K562 (cell line): ENCODE data around the gene PEX13. TPM values are rescaled to one million over a fixed set of nuclear protein-coding genes. Genes with fewer than 3 reads are reported as not detected.

ENCODE experiments used
- ATAC-seq: fragments of 200-7000 bp; cut with Tn5 transposase; 3 replicates; pipeline ENCODE4 v1.9.1; 2020; ENCODE audit warnings: moderate library complexity
- BruUV-seq: library from RNA; stranded (reverse); fragments of 400-500 nt; replicated peaks from 2 replicates; lab custom pipeline; 2021; lab: Mats Ljungman, UMichigan
- CTCF ChIA-PET: fragments of 300-600 bp; formaldehyde crosslinking; extraction: SDS; loops from one replicate; lab custom pipeline; 2021; ENCODE audit warnings: low intra/inter-chr PET ratio; lab: Yijun Ruan, JAX
- POLR2A ChIA-PET: fragments of 300-600, 350-650 bp; sonication (Branson Sonifier 250); formaldehyde crosslinking; extraction: SDS; loops from one replicate; lab custom pipeline; 2021; ENCODE audit warnings: antibody characterized with exemption, inconsistent platforms; lab: Yijun Ruan, JAX
- DNase-seq, 4 experiments: peaks; one replicate each; pipeline versions ENCODE4 v3.0.0 to v3.0.0-alpha.2; 2011 to 2018; ENCODE audit warnings: low spot score in 3 of 4, mixed read lengths in 3 of 4; ENCODE audit errors: extremely low read depth in 1 of 4
- FAIRE-seq: peaks from 2 replicates; lab custom pipeline; 2011; peaks lifted over from hg19 to GRCh38; lab: Jason Lieb, UNC
- H2AFZ ChIP-seq: 2 replicates; pipeline ENCODE4 v1.6.0; 2011; ENCODE audit warnings: low read depth, low read length, control low read depth, inconsistent platforms
- H3K27ac ChIP-seq: fragments of 200-600 bp; 3 replicates; pipeline ENCODE4 v1.8.0; 2011; ENCODE audit warnings: low read depth, mild to moderate bottlenecking, control low read depth, inconsistent platforms, low read length, moderate library complexity, mixed read lengths; ENCODE audit errors: extremely low read depth
- H3K27me3 ChIP-seq, 2 experiments: fragments of 300-600 bp in 1 of 2; 2 replicates in 1 of 2; 3 replicates in 1 of 2; pipeline versions ENCODE4 v1.6.0 to v1.8.0; 2011; ENCODE audit warnings: inconsistent platforms in 2 of 2, low read length in 2 of 2, mild to moderate bottlenecking in 1 of 2, mixed read lengths in 1 of 2, moderate library complexity in 1 of 2; ENCODE audit not compliant: control insufficient read depth in 2 of 2, insufficient read depth in 2 of 2
- H3K36me3 ChIP-seq: fragments of 300-600 bp; 3 replicates; pipeline ENCODE4 v1.8.0; 2011; ENCODE audit warnings: mild to moderate bottlenecking, low read length, inconsistent platforms; ENCODE audit not compliant: control insufficient read depth, insufficient read depth
- H3K4me1 ChIP-seq, 2 experiments: fragments of 200-600 bp in 1 of 2; replicated peaks in 1 of 2; 2 replicates in 1 of 2; 3 replicates in 1 of 2; pipeline versions ENCODE4 v1.5.1 to v1.8.0; 2011; ENCODE audit warnings: inconsistent platforms in 2 of 2, low read length in 2 of 2, mild to moderate bottlenecking in 1 of 2, mixed read lengths in 1 of 2, moderate library complexity in 1 of 2; ENCODE audit not compliant: control insufficient read depth in 2 of 2, insufficient read depth in 2 of 2
- H3K4me2 ChIP-seq: 2 replicates; pipeline ENCODE4 v1.6.1; 2011; ENCODE audit warnings: low read length, control low read depth, inconsistent platforms, mixed read lengths; ENCODE audit not compliant: insufficient read depth
- H3K4me3 ChIP-seq: fragments of 200-600 bp; sonication (generic), shearing (Covaris generic); 2 replicates; pipeline ENCODE4 v1.5.1; 2016; ENCODE audit warnings: control low read depth, inconsistent platforms
- H3K79me2 ChIP-seq: fragments of 200-600 bp; 3 replicates; pipeline ENCODE4 v1.8.0; 2011; ENCODE audit warnings: low read length, inconsistent platforms; ENCODE audit not compliant: control insufficient read depth, insufficient read depth
- H3K9ac ChIP-seq, 2 experiments: 2 replicates each; pipeline versions ENCODE4 v1.6.0 to v1.6.1; 2011; ENCODE audit warnings: low read depth in 2 of 2, low read length in 2 of 2, control low read depth in 1 of 2, inconsistent platforms in 1 of 2, mild to moderate bottlenecking in 1 of 2, mixed read lengths in 1 of 2; ENCODE audit not compliant: insufficient read depth in 1 of 2
- H3K9me1 ChIP-seq: one replicate; pipeline ENCODE4 v1.6.0; 2011; ENCODE audit warnings: inconsistent platforms, mild to moderate bottlenecking, low read length, moderate library complexity; ENCODE audit not compliant: control insufficient read depth, insufficient read depth
- H3K9me3 ChIP-seq: replicated peaks from 2 replicates; pipeline ENCODE4 v1.5.1; 2011; ENCODE audit warnings: low read depth, low read length, inconsistent platforms; ENCODE audit not compliant: control insufficient read depth, insufficient read depth
- H4K20me1 ChIP-seq: replicated peaks from 2 replicates; pipeline ENCODE4 v1.6.1; 2011; ENCODE audit warnings: low read length, inconsistent platforms, mixed read lengths; ENCODE audit not compliant: control insufficient read depth, insufficient read depth
- FOXJ3 ChIP-seq: sonication (generic); formaldehyde crosslinking; IDR thresholded peaks from 2 replicates; pipeline ENCODE4 v1.4.0; 2020; ENCODE audit warnings: mild to moderate bottlenecking, missing genetic modification reagents
- MYNN ChIP-seq, 2 experiments: sonication (generic); formaldehyde crosslinking in 1 of 2; IDR thresholded peaks; 2 replicates each; pipeline versions ENCODE4 v1.5.0 to v1.6.1; 2016 to 2020; ENCODE audit warnings: antibody characterized with exemption in 1 of 2, missing genetic modification reagents in 1 of 2
- POLR2AphosphoS5 ChIP-seq: IDR thresholded peaks from 2 replicates; pipeline ENCODE4 v1.6.1; 2011; ENCODE audit warnings: mild to moderate bottlenecking, low read depth, low read length, moderate library complexity; ENCODE audit not compliant: control insufficient read depth, insufficient read depth
- POLR3A ChIP-seq: IDR thresholded peaks from 2 replicates; pipeline ENCODE4 v1.6.1; 2011; ENCODE audit warnings: borderline replicate concordance, mild to moderate bottlenecking, moderate library complexity; ENCODE audit not compliant: insufficient read length, insufficient read depth; ENCODE audit errors: extremely low read depth
- RB1 ChIP-seq: fragments of 450-650 bp; IDR thresholded peaks from 2 replicates; pipeline ENCODE4 v1.6.1; 2017; ENCODE audit warnings: low read depth, mild to moderate bottlenecking
- SIN3B ChIP-seq: fragments of 450-650 bp; IDR thresholded peaks from 2 replicates; pipeline ENCODE4 v1.6.1; 2017; ENCODE audit warnings: low read depth, mild to moderate bottlenecking, moderate library complexity
- STAG1 ChIP-seq: sonication (generic); formaldehyde crosslinking; IDR thresholded peaks from 2 replicates; pipeline ENCODE4 v1.5.0; 2020; ENCODE audit warnings: missing genetic modification reagents, borderline replicate concordance
- TBL1XR1 ChIP-seq, 2 experiments: IDR thresholded peaks; 2 replicates each; pipeline ENCODE4 v1.6.1; 2012; ENCODE audit warnings: improper control_type of control experiment in 2 of 2, low read length in 2 of 2, mild to moderate bottlenecking in 1 of 2
- TBP ChIP-seq: optimal IDR thresholded peaks from 2 replicates; pipeline ENCODE3; 2011; ENCODE audit warnings: low read depth, low read length, improper control_type of control experiment
- TCF7 ChIP-seq: sonication (generic); IDR thresholded peaks from 2 replicates; pipeline ENCODE4 v1.6.1; 2016; ENCODE audit warnings: antibody characterized with exemption, borderline replicate concordance
- XRCC3 ChIP-seq: fragments of 450-650 bp; IDR thresholded peaks from 2 replicates; pipeline ENCODE4 v1.6.1; 2017; ENCODE audit warnings: mild to moderate bottlenecking, moderate library complexity
- ZBTB12 ChIP-seq: fragments of 250-450 bp; sonication (Bioruptor Pico); IDR thresholded peaks from 2 replicates; pipeline ENCODE4 v1.4.0; 2020
- ZBTB26 ChIP-seq: fragments of 450-650 bp; formaldehyde crosslinking; IDR thresholded peaks from 2 replicates; pipeline ENCODE4 v1.4.0; 2022; ENCODE audit warnings: missing genetic modification characterization
- ZNF764 ChIP-seq: fragments of 250-450 bp; sonication (Bioruptor Pico); IDR thresholded peaks from 2 replicates; pipeline ENCODE4 v1.4.0; 2020; ENCODE audit warnings: low read depth, mild to moderate bottlenecking, moderate library complexity
- WGBS: fragments of 100-300 bp; shearing (Covaris generic); methylation state at CpG from one replicate; pipeline ENCODE4 v1.1.6; 2016; ENCODE audit warnings: low coverage, mixed read lengths; ENCODE audit not compliant: insufficient coverage; ENCODE audit errors: missing lambda C conversion rate; 5-methylcytosine and 5-hydroxymethylcytosine counted together
- in situ Hi-C: fragments of 300-500 bp; cut with MboI; formaldehyde crosslinking; loops from 4 replicates; pipeline ENCODE4 v1.15.0; 2018; ENCODE audit warnings: inconsistent platforms, mixed read lengths
- intact Hi-C: fragments of 100-400 bp; cut with micrococcal nuclease; formaldehyde crosslinking; loops from 2 replicates; pipeline ENCODE4 v1.14.2; 2022
- polyA plus RNA-seq, 8 experiments: library from polyadenylated mRNA; depleted of rRNA in 4 of 8; stranded (reverse) in 5 of 8; unstranded in 3 of 8; fragments of >200 nt; fragmentation: Nextera tagmentation in 2 of 8; fragmentation: Illumina TruSeq in 1 of 8; extraction: Ambion mirVana in 2 of 8; extraction: Trizol in 1 of 8; gene quantifications; 2 replicates each; pipeline versions ENCODE4 v1.2.1 to v1.2.3, GENCODE V29; 2011 to 2014; ENCODE audit warnings: inconsistent platforms in 1 of 8, missing spikeins in 1 of 8
- total RNA-seq, 7 experiments: library from RNA; depleted of rRNA in 6 of 7; stranded (reverse); fragments of >200 nt in 6 of 7; fragmentation: Illumina TruSeq in 2 of 7; extraction: Trizol in 2 of 7; gene quantifications; 2 replicates each; pipeline versions ENCODE4 v1.2.1 to v1.2.3, GENCODE V29; 2011 to 2021; ENCODE audit warnings: low replicate concordance in 1 of 7
- TF ChIP-seq, protein P1 (sequence below): IDR thresholded peaks from 2 replicates; pipeline ENCODE4 v1.6.1; 2011; ENCODE audit not compliant: insufficient read length; ENCODE audit errors: extremely low read depth
- TF ChIP-seq, protein P2 (sequence below): fragments of 250-450 bp; sonication (Bioruptor Pico); IDR thresholded peaks from 2 replicates; pipeline ENCODE4 v1.8.0; 2021; ENCODE audit warnings: moderate library complexity, mild to moderate bottlenecking, inconsistent platforms
- TF ChIP-seq, protein P3 (sequence below): fragments of 450-650 bp; IDR thresholded peaks from 2 replicates; pipeline ENCODE4 v1.6.1; 2016; ENCODE audit warnings: antibody characterized with exemption

The PEX13 gene
- total and polyA plus RNA-seq, 9 of the 15 experiments (the other 6 are each of a cell fraction or from before 2014, with no cell fraction given): 4.0 to 30.4 (median 18.8) TPM

- TF ChIP-seq ZNF764 (CRISPR knock-in tag): no peak
- TF ChIP-seq TBL1XR1 (IDR thresholded peaks at IDR 0.05; ENCODE audit: low read length in 2 of 2): no peak
- TF ChIP-seq TBP: no peak
- TF ChIP-seq ZBTB12 (CRISPR knock-in tag): no peak
- TF ChIP-seq XRCC3: no peak
- TF ChIP-seq RB1: no peak
- no peak for TF ChIP-seq POLR2AphosphoS5
- TF ChIP-seq, protein P1, sequence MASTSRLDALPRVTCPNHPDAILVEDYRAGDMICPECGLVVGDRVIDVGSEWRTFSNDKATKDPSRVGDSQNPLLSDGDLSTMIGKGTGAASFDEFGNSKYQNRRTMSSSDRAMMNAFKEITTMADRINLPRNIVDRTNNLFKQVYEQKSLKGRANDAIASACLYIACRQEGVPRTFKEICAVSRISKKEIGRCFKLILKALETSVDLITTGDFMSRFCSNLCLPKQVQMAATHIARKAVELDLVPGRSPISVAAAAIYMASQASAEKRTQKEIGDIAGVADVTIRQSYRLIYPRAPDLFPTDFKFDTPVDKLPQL: no peak
These were observed 40.0 kb upstream of the PEX13 start (continued) for GRCh38 chr2:60977562-60977895.

GRCh38 chr2:60979231-60979630 is 38.3 kb upstream of the PEX13 start:
- Histone ChIP-seq H3K36me3 (no peaks in the 10 kb centered on the region), H3K9ac (no peak overlapping the region), H2AFZ (no peak overlapping the region), H3K9me3 (no peaks in the 10 kb centered on the region), H3K4me1 (no peaks in the 10 kb centered on the region), H4K20me1 (no peaks in the 10 kb centered on the region), H3K4me2 (no peak overlapping the region), H3K9me1 (no peaks in the 10 kb centered on the region), H3K27ac (no peak overlapping the region), H3K4me3 (no peak overlapping the region), H3K27me3 (no peaks in the 10 kb centered on the region), H3K79me2 (no peaks in the 10 kb centered on the region)
- ChIA-PET CTCF (no interaction called here), POLR2A (interaction anchor here (0.6 kb wide), 1 partner anchor 263 kb away, joined by 3 read pairs; no protein-coding TSS in a partner anchor)
- FAIRE-seq (no peak), DNase-seq (no peak), ATAC-seq (no peak)
- BruUV-seq: no TSS peak
- TF ChIP-seq ZBTB26 (CRISPR knock-in tag) (no peak), SIN3B (no peak), STAG1 (CRISPR knock-in tag) (no peak), MYNN (IDR thresholded peaks at IDR 0.05) (no peak), MYNN (CRISPR knock-in tag; IDR thresholded peaks at IDR 0.05) (no peak), POLR3A (no peak), TCF7 (no peak), TBL1XR1 (IDR thresholded peaks at IDR 0.05; ENCODE audit: low read length in 2 of 2) (no peak), FOXJ3 (CRISPR knock-in tag) (no peak)
- TF ChIP-seq, protein P2, sequence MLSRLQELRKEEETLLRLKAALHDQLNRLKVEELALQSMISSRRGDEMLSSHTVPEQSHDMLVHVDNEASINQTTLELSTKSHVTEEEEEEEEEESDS (CRISPR knock-in tag): no peak
- TF ChIP-seq, protein P3, sequence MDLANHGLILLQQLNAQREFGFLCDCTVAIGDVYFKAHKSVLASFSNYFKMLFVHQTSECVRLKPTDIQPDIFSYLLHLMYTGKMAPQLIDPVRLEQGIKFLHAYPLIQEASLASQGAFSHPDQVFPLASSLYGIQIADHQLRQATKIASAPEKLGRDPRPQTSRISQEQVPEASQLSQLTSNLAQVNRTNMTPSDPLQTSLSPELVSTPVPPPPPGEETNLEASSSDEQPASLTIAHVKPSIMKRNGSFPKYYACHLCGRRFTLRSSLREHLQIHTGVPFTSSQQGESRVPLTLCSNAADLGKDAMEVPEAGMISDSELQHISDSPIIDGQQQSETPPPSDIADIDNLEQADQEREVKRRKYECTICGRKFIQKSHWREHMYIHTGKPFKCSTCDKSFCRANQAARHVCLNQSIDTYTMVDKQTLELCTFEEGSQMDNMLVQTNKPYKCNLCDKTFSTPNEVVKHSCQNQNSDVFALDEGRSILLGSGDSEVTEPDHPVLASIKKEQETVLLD: no peak
- in situ Hi-C loops: no loop called here
- 13% methylated on average over 4 of the region's 4 CpGs for WGBS
- intact Hi-C loops: no loop called here
